Measurements from ENCODE around the gene SERINC1. TPM values are rescaled to one million over a fixed set of nuclear protein-coding genes. Genes with fewer than 3 reads are reported as not detected.
A peak's percentile ranks its signal among the peaks of the same experiment; 100 is the strongest.

SERINC1 gene
- total RNA-seq, 6 donors from 2014 or later, result 30.4 to 222 (median 188) TPM

GRCh38 chr6:122404444-122404843 lies 67.2 kb downstream of the SERINC1 start:
- DNase-seq, result no peak
- Histone ChIP-seq H3K27me3 (no peaks in the 10 kb centered on the region), H3K4me1 (peaks cover 5 to 14% (median 14%) of the 10 kb centered on the region in 4 donors), H3K36me3 (no peaks in the 10 kb centered on the region), H3K27ac (no peak overlapping the region), H3K9me3 (no peaks in the 10 kb centered on the region), H3K4me3 (no peak overlapping the region)
- WGBS, 2 donors, result 58 to 61% methylated on average over 2 of the region's 2 CpGs
- ATAC-seq (ENCODE audit: low FRiP score in 2 of 2), result no peak
- TF ChIP-seq EP300 (IDR thresholded peaks at IDR 0.05), result no peak

GRCh38 chr6:122401104-122401503 lies 70.5 kb downstream of the SERINC1 start:
- peak overlapping the region in 3 of 4 donors; percentile 66 to 99 (median 89) for H3K4me3 ChIP-seq
- no peak for TF ChIP-seq POLR2AphosphoS5 (IDR thresholded peaks at IDR 0.05)
- no peak overlapping the region for H3K27ac ChIP-seq
- WGBS, 2 donors, result 69 to 73% methylated on average over 4 of the region's 4 CpGs
- no peaks in the 10 kb centered on the region for H3K9me3 ChIP-seq
- DNase-seq (no peak), ATAC-seq (ENCODE audit: low FRiP score in 2 of 2) (no peak)
- H3K4me1 ChIP-seq, result peaks cover 5 to 20% (median 16%) of the 10 kb centered on the region in 4 donors
- H3K36me3 ChIP-seq, result no peaks in the 10 kb centered on the region
- no peaks in the 10 kb centered on the region for H3K27me3 ChIP-seq

GRCh38 chr6:122400462-122401089 lies 71.0 kb downstream of the SERINC1 start:
- Histone ChIP-seq H3K9me3 (no peaks in the 10 kb centered on the region), H3K27ac (peak overlapping the region in 1 of 4 donors; percentile 90), H3K27me3 (no peaks in the 10 kb centered on the region), H3K36me3 (no peaks in the 10 kb centered on the region), H3K4me1 (peaks cover 5 to 20% (median 16%) of the 10 kb centered on the region in 4 donors), H3K4me3 (peak overlapping the region; percentile 66 to 100 (median 94))
- no peak for TF ChIP-seq EP300 (IDR thresholded peaks at IDR 0.05)
- TF ChIP-seq POLR2AphosphoS5 (IDR thresholded peaks at IDR 0.05), result no peak
- no peak for ATAC-seq (ENCODE audit: low FRiP score in 2 of 2)
- WGBS, 2 donors, result 27 to 33% methylated on average over 4 of the region's 4 CpGs
- no peak for DNase-seq

- ATAC-seq (ENCODE audit: low FRiP score in 2 of 2) (no peak), DNase-seq (no peak)
- WGBS, 2 donors, result 0 to 1% methylated on average over 10 to 20 of the region's 20 CpGs
- Histone ChIP-seq H3K4me1 (peaks cover 5 to 20% (median 16%) of the 10 kb centered on the region in 4 donors), H3K9me3 (no peaks in the 10 kb centered on the region), H3K27me3 (no peaks in the 10 kb centered on the region), H3K27ac (peak overlapping the region; percentile 75 to 90 (median 87)), H3K36me3 (no peaks in the 10 kb centered on the region), H3K4me3 (peak overlapping the region; percentile 66 to 100 (median 94))
- TF ChIP-seq POLR2AphosphoS5 (IDR thresholded peaks at IDR 0.05) (no peak), EP300 (IDR thresholded peaks at IDR 0.05) (no peak), POLR2A (IDR thresholded peaks at IDR 0.05) (no peak), CTCF (IDR thresholded peaks at IDR 0.05) (no peak)
These were observed 71.5 kb downstream of the SERINC1 start for GRCh38 chr6:122400121-122400450.

- no peaks in the 10 kb centered on the region for H3K36me3 ChIP-seq
- peak within 1 kb of the TSS; percentile 75 to 90 (median 87) for H3K27ac ChIP-seq
- peak; percentile 17 to 21 for TF ChIP-seq POLR2AphosphoS5 (IDR thresholded peaks at IDR 0.05)
- peak in 3 of 4 donors; percentile 19 to 68 (median 55) for TF ChIP-seq POLR2A (IDR thresholded peaks at IDR 0.05)
- no peak for TF ChIP-seq EP300 (IDR thresholded peaks at IDR 0.05)
- peak in 3 of 6 experiments; percentile 13 to 30 (median 18) for TF ChIP-seq CTCF (IDR thresholded peaks at IDR 0.05)
- no peaks in the 10 kb centered on the region for H3K27me3 ChIP-seq
- DNase-seq (peak; percentile 97), ATAC-seq (ENCODE audit: low FRiP score in 2 of 2) (peak; percentile 99 to 100)
- WGBS, 2 donors, result 0 to 1% methylated on average over 11 to 33 of the region's 82 CpGs
- H3K9me3 ChIP-seq, result no peaks in the 10 kb centered on the region
- H3K4me3 ChIP-seq, result peak within 1 kb of the TSS; percentile 66 to 100 (median 94)
- H3K4me1 ChIP-seq, result peaks cover 5 to 20% (median 16%) of the 10 kb centered on the region in 4 donors
These were observed 72.1 kb downstream of the SERINC1 start, which contains the start of gene HSF2 for GRCh38 chr6:122399348-122400120. Gene HSF2, plus strand, starts transcription at chr6:122399652. Its CDS starts 86 bp downstream, at chr6:122399738.

GRCh38 chr6:122399055-122399347 lies 72.6 kb downstream of the SERINC1 start:
- 0% methylated on average over 1 to 2 of the region's 2 CpGs for WGBS, 2 donors
- Histone ChIP-seq H3K4me1 (peaks cover 5 to 20% (median 16%) of the 10 kb centered on the region in 4 donors), H3K27me3 (no peaks in the 10 kb centered on the region), H3K36me3 (no peaks in the 10 kb centered on the region), H3K9me3 (no peaks in the 10 kb centered on the region), H3K4me3 (peak overlapping the region in 3 of 4 donors; percentile 66 to 99 (median 89)), H3K27ac (peak overlapping the region in 2 of 4 donors; percentile 53 to 90)
- ATAC-seq (ENCODE audit: low FRiP score in 2 of 2) (no peak), DNase-seq (no peak)
- no peak for TF ChIP-seq POLR2AphosphoS5 (IDR thresholded peaks at IDR 0.05)
- no peak for TF ChIP-seq CTCF (IDR thresholded peaks at IDR 0.05)
- no peak for TF ChIP-seq POLR2A (IDR thresholded peaks at IDR 0.05)
- TF ChIP-seq EP300 (IDR thresholded peaks at IDR 0.05), result no peak
